ENCODE data around the gene RNF208.
"Not testable (repeated sequence)": the region's sequence is repeated elsewhere in the genome, so short reads cannot be mapped to it uniquely, and the experiment has no call there.

GRCh38 chr9:137262173-137262908, 40.3 kb upstream of the RNF208 start:
- TF ChIP-seq CTCF (IDR thresholded peaks at IDR 0.05): peak; percentile 34 to 55 (median 50)
- not testable (repeated sequence) for TF ChIP-seq POLR2A (IDR thresholded peaks at IDR 0.05; ENCODE audit: low read depth); EP300 (IDR thresholded peaks at IDR 0.05); POLR2AphosphoS5 (IDR thresholded peaks at IDR 0.05)

Data from esophagus muscularis mucosa (tissue), 4 donors.